ENCODE measurements around the gene SLC18A2.
"Not testable (repeated sequence)": the region's sequence is repeated elsewhere in the genome, so short reads cannot be mapped to it uniquely, and the experiment has no call there.

SLC18A2 gene

DNA sequence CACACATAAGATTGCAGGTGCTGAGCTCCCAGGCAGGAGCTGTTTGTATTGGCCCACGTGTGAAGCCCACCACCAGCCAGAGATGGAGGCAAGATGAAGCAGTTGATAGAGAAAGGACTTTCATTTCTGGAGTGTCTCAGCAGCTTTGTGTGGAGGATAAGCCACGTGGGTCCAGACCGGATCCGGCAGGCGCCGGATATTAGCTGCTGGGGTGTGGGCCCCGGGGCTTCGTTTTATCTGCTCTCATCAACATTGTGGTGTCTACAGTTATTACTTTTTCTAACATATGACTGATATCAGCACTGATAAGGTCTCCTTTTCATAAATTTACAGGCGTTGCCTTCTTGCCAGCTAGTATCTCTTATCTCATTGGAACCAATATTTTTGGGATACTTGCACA lies 25.5 kb downstream of the SLC18A2 start:
- DNase-seq, result no peak

- DNase-seq, result no peak
Observed at GRCh38 chr10:117266812-117267211, 25.9 kb downstream of the SLC18A2 start.

DNA sequence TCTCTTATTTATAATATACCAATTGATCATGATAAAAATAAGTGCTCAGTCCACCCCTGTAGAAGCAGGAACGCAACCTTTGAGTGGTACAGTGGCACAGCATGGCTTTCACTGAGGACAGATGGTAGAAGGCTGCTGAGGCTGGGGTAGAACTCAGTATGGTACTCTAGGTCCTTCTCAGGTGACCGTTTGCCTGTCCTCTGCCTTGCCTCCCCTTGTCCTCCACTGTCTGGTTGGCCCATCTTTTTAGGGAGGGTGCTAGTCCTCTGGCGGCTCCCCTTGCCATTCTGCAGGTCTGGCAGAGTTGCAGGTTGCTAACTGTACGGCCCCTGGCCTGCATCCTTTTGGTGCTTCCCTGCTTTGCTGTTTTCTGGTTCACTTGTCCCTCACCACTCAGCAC lies 27.3 kb downstream of the SLC18A2 start:
- no peak for DNase-seq

DNA sequence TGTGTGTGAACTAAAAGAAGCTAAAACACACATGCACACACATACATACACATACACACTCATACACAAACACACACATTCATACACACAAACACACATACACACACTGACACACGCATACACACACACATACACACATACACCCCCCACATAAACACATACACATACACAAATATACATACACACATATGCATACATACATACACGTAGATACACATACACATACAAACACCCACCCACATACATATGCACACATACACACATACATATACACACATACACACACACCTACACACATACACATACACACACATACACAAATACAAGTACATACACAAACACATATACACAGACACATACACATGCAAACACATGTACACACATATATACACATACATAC lies 28.0 kb downstream of the SLC18A2 start:
- DNase-seq, result no peak

DNA sequence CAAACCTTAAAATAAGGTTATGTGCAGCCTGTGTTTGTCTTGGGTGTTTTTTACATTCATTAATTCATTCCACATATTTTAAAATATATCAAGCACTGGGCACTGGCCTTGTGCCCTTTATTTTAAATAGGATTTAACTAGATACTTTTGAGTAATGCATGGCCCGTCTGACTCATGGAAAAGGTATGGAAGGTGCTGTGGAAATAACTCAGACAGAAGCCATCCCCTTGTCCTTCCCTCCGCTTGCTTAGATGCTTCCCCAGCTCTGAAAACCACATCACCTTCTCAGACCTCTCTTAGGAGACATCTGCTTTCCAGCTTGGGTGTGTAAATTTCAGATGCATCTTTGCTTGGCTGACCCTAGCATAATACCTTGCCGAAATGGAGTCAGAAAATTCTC lies 30.5 kb downstream of the SLC18A2 start:
- DNase-seq, result no peak

GRCh38 chr10:117272195-117273076 lies 31.5 kb downstream of the SLC18A2 start:
- no peak for DNase-seq

DNA sequence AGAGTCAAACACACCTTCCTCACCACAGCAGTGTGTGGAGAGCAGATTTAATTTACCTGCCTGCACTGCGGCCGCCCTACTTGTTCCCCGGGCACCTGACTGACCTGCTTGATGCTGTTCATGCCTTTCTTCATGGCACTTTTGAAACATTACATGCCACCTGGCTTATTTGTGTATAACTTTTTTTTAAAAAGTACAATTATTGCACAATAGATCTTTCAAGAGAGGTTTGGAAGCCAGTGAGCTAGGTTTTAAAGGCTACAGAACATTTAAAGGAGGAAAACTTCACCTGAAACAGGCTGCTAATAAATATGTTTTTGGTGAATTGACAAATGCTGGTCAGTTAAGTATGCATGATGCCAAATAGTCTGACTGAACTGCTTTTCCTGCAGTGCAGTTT lies 33.1 kb downstream of the SLC18A2 start:
- no peak for DNase-seq

- DNase-seq, result no peak
Observed at GRCh38 chr10:117274509-117274908, 33.6 kb downstream of the SLC18A2 start.

DNA sequence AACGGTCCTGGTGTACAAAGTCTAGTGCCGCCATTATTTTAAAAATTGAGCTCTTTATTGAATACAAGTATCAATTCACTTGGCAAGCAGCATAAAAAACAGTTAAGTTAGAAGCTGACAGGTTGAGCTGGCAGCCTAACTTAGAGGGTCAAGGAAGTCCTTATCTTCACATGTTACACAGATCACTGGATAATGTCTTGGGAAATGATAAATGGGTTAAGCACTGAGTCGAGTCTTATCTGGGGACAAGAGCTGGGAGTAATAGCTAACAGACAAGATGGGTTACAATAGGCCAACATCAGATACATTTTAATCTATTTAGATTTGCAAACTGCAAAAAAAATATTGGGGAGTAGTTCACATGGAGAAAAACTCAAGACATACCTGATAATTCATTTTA lies 34.2 kb downstream of the SLC18A2 start:
- DNase-seq, result no peak

GRCh38 chr10:117277675-117278074 lies 36.8 kb downstream of the SLC18A2 start:
- no peak for DNase-seq

DNA sequence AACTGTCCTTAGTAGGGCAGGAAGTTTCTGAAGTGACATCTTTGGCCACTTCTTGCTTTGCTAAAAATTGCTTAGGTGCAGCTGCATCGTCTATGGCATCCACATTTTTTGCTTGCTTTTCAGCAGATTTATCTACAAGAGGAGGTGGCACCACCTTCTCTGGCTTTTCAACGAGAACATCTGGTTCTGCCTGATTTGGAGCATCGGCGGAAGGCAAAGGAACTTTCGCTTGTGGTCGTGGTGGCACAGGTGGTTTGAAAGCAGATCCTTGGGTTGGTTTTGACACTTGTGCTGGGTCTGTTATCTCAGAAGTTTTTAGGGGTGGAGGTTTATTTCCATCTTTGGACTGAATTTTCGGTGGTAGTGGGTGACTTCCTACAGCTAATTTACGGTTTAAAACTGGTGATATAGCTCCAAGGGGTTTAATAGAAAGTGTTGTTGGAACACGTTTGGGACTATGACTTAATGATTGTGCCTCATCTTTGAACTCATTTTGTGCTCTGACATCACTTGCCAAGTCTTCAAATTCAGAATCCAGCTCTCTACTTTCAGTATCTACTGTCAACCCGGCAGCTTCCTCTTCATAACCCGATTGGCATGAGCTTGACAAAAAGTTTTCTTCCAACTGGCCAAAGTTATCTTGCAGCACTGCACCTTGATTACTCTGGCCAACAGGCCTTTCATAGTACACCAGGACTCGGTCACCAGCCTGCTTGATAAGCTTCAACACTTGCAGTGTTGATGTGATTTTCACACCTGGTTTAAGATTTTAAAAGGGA lies 44.0 kb downstream of the SLC18A2 start:
- no peak for DNase-seq

GRCh38 chr10:117290872-117291271 lies 50.0 kb downstream of the SLC18A2 start:
- not testable (repeated sequence) for DNase-seq

- no peak for DNase-seq
Observed at GRCh38 chr10:117294039-117294645, 53.2 kb downstream of the SLC18A2 start.

- DNase-seq, result no peak
Observed at GRCh38 chr10:117294735-117295134, 53.8 kb downstream of the SLC18A2 start.

GRCh38 chr10:117298219-117298618 lies 57.3 kb downstream of the SLC18A2 start:
- no peak for DNase-seq

GRCh38 chr10:117299435-117299834 lies 58.5 kb downstream of the SLC18A2 start:
- DNase-seq, result no peak

DNA sequence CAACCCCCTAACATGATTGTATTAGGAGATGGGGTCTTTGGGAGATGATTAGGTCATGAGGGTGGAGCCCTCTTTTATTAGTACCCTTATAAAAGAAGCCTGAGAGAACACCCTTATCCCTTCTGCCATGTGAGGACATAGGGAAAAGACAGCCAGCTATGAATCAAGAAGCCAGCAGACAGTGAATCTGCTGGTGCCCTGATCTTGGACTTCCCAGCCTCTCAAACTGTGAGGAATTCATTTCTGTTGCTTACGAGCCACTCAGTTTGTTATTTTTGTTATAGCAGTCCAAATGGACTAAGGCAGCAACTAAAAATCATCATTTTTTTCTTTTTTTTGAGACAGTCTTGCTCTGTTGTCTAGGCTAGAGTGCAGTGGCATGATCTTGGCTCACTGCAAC lies 59.8 kb downstream of the SLC18A2 start:
- DNase-seq, result no peak

GRCh38 chr10:117303451-117303850 lies 62.5 kb downstream of the SLC18A2 start:
- not testable (repeated sequence) for DNase-seq

DNA sequence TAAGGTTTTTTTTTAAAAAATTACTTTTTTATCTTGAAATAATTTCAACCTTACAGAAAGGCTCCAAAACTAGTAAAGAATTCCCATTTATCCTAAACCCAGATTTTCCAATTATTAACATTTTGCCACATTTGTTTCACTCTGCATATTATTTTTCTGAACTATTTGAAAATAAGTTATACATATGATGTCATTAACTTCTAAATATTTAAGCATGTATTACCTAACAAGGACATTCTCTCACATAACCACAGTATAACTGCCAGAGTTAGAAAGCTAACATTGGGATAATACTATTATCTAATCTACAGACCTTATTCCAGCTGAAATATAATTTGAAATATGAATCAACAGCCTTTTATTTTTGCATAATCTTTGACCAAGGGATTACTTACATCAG lies 65.8 kb downstream of the SLC18A2 start:
- no peak for DNase-seq

DNA sequence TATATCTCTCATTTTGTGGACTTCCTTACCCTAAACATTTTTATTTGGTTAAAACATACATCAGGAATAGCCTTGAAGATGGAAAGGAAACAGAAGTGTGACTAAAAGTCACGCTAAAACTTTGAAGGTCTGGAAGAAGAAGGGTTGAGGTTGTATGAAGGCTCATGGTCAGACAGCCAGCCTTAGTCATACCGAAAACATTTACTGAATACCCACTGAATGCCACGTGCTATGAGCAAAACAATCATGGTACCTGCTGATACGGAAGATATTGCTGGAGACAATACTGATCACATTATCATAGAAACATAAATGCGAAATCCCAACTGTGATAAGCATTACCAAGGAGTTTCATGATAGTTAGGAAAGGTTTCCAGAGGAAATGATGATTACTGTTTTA lies 70.3 kb downstream of the SLC18A2 start:
- DNase-seq, result no peak

- no peak for DNase-seq
Observed at GRCh38 chr10:117312430-117312829, 71.5 kb downstream of the SLC18A2 start.

GRCh38 chr10:117313641-117314040 lies 72.7 kb downstream of the SLC18A2 start:
- no peak for DNase-seq

GRCh38 chr10:117316701-117317100 lies 75.8 kb downstream of the SLC18A2 start:
- DNase-seq, result no peak

GRCh38 chr10:117318909-117319308 lies 78.0 kb downstream of the SLC18A2 start:
- no peak for DNase-seq
